Esophagus squamous epithelium (tissue), 5 donors: ENCODE measurements around the gene SERPINB11. TPM values are rescaled to one million over a fixed set of nuclear protein-coding genes. Genes with fewer than 3 reads are reported as not detected.
A peak's percentile ranks its signal among the peaks of the same experiment; 100 is the strongest.
"Not testable (repeated sequence)": the region's sequence is repeated elsewhere in the genome, so short reads cannot be mapped to it uniquely, and the experiment has no call there.

Source experiments
- DNase-seq: peaks from one replicate; lab custom pipeline; 2025; lab: John Stamatoyannopoulos, UW
- H3K27ac ChIP-seq, 4 donors: fragments of 200-600 bp; sonication (generic); one replicate each; pipeline ENCODE4 v1.5.1; 2016 to 2019; ENCODE audit warnings: mild to moderate bottlenecking in 1 of 4
- H3K27me3 ChIP-seq, 4 donors: fragments of 200-600 bp; sonication (generic); 1 replicate in 3 of 4; 2 replicates in 1 of 4; pipeline versions ENCODE4 v1.5.1 to v1.6.0; 2017 to 2021; ENCODE audit warnings: antibody characterized with exemption in 1 of 4
- H3K36me3 ChIP-seq, 3 donors: fragments of 200-600 bp; sonication (generic); one replicate each; pipeline ENCODE4 v1.5.1; 2016 to 2019
- H3K4me1 ChIP-seq, 3 donors: fragments of 200-600 bp; sonication (generic); one replicate each; pipeline ENCODE4 v1.5.1; 2017 to 2019
- H3K4me3 ChIP-seq, 4 donors: fragments of 200-600 bp; sonication (generic); 1 replicate in 3 of 4; 2 replicates in 1 of 4; pipeline ENCODE4 v1.5.1; 2016 to 2019; ENCODE audit warnings: mild to moderate bottlenecking in 2 of 4, moderate library complexity in 1 of 4
- H3K9me3 ChIP-seq, 3 donors: fragments of 200-600 bp; sonication (generic); one replicate each; pipeline ENCODE4 v1.5.1; 2016 to 2019
- CTCF ChIP-seq, 6 experiments: fragments of 450-650 bp in 4 of 6; fragments of 200-600 bp in 2 of 6; sonication (generic) in 2 of 6; IDR thresholded peaks; one replicate each; pipeline ENCODE4 v1.5.1; 2016 to 2019; ENCODE audit warnings: antibody characterized with exemption in 6 of 6, mild to moderate bottlenecking in 4 of 6, moderate library complexity in 4 of 6
- POLR2A ChIP-seq, 4 donors: fragments of 450-650 bp; IDR thresholded peaks; one replicate each; pipeline ENCODE4 v1.6.1; 2017; ENCODE audit warnings: antibody characterized with exemption in 4 of 4, mild to moderate bottlenecking in 4 of 4, moderate library complexity in 3 of 4
- WGBS, 2 donors: methylation state at CpG; one replicate each; pipeline ENCODE4 v1.1.5; 2018; 5-methylcytosine and 5-hydroxymethylcytosine counted together
- intact Hi-C: fragments of 100-400 bp; cut with DNase I; formaldehyde crosslinking; loops from one replicate; pipeline ENCODE4 v1.15.0; 2022
- total RNA-seq, 4 donors: library from RNA; depleted of rRNA; stranded (reverse); fragments of >200 nt; gene quantifications; one replicate each; pipeline ENCODE4 v1.1.0, GENCODE V29; 2016
- donor health status: DM: yes; HTN: yes; CAD: no.

The SERPINB11 gene
- 10 to 100 TPM in 3 of 4 donors, 1 to 10 TPM in 1; 2.1 to 85.9 (median 13.7) TPM for total RNA-seq

GRCh38 chr18:63702660-63703059 is at the start of gene SERPINB11:
Gene SERPINB11 (plus strand): TSS chr18:63702960. CDS start chr18:63710194, 7,234 bp downstream.
- Histone ChIP-seq H3K27ac (peak within 1 kb of the TSS in 2 of 4 donors; percentile 28 to 60), H3K27me3 (no peaks in the 10 kb centered on the region), H3K36me3 (no peaks in the 10 kb centered on the region), H3K4me3 (peak within 1 kb of the TSS in 3 of 4 donors; percentile 14 to 34 (median 23)), H3K9me3 (no peaks in the 10 kb centered on the region), H3K4me1 (peaks cover 0 to 12% (median 0%) of the 10 kb centered on the region in 3 donors)
- intact Hi-C loops, result no loop called here
- WGBS, 2 donors, result 73 to 79% methylated on average over 2 of the region's 2 CpGs
- no peak for TF ChIP-seq POLR2A (IDR thresholded peaks at IDR 0.05)
- no peak for TF ChIP-seq CTCF (IDR thresholded peaks at IDR 0.05)
- DNase-seq, result no peak

- DNase-seq, H3K27ac ChIP-seq, H3K4me1 ChIP-seq, H3K36me3 ChIP-seq, H3K9me3 ChIP-seq, intact Hi-C loops, H3K4me3 ChIP-seq, H3K27me3 ChIP-seq: not testable (repeated sequence)
- WGBS, 2 donors, result 35 to 43% methylated on average over 3 to 4 of the region's 4 CpGs
These were observed 43.8 kb upstream of the SERPINB11 start for GRCh38 chr18:63658920-63659319.

- H3K4me1 ChIP-seq, DNase-seq, intact Hi-C loops, H3K36me3 ChIP-seq, H3K4me3 ChIP-seq, H3K9me3 ChIP-seq, H3K27me3 ChIP-seq: not testable (repeated sequence)
- 15% methylated on average over 2 of the region's 3 CpGs; no CpG with 5 or more reads in 1 of the 2 donors for WGBS, 2 donors
- peak within 1 kb of the TSS in 1 of 4 donors; percentile 42 for H3K27ac ChIP-seq
These were observed 41.0 kb upstream of the SERPINB11 start, which contains the start of gene SERPINB3 for GRCh38 chr18:63661750-63662149. Gene SERPINB3 (minus strand): TSS chr18:63661893. CDS start chr18:63661216, 677 bp downstream.

- H3K9me3 ChIP-seq, result no peaks in the 10 kb centered on the region
- no peak overlapping the region for H3K4me3 ChIP-seq
- no peak for DNase-seq
- 29 to 65% methylated on average over 1 of the region's 1 CpG for WGBS, 2 donors
- no peaks in the 10 kb centered on the region for H3K27me3 ChIP-seq
- H3K36me3 ChIP-seq, result no peaks in the 10 kb centered on the region
- H3K27ac ChIP-seq, result no peak overlapping the region
- H3K4me1 ChIP-seq, result no peaks in the 10 kb centered on the region
- intact Hi-C loops, result no loop called here
- TF ChIP-seq POLR2A (IDR thresholded peaks at IDR 0.05) (no peak), CTCF (IDR thresholded peaks at IDR 0.05) (no peak)
These were observed 38.2 kb upstream of the SERPINB11 start for GRCh38 chr18:63664571-63664970.

- peak in 5 of 6 experiments; percentile 22 to 77 (median 58) for TF ChIP-seq CTCF (IDR thresholded peaks at IDR 0.05)
- TF ChIP-seq POLR2A (IDR thresholded peaks at IDR 0.05), result no peak
- intact Hi-C loops, result no loop called here
- DNase-seq, result no peak
- Histone ChIP-seq H3K9me3 (peaks cover 0 to 2% (median 0%) of the 10 kb centered on the region in 3 donors), H3K4me3 (no peak overlapping the region), H3K27ac (peak overlapping the region in 2 of 4 donors; percentile 9 to 14), H3K36me3 (no peaks in the 10 kb centered on the region), H3K4me1 (peaks cover 0 to 37% (median 0%) of the 10 kb centered on the region in 3 donors), H3K27me3 (no peaks in the 10 kb centered on the region)
- WGBS, 2 donors, result 24 to 42% methylated on average over 5 of the region's 5 CpGs
These were observed 26.0 kb upstream of the SERPINB11 start for GRCh38 chr18:63676526-63677323.
